ENCODE measurements around the gene TOGARAM1.

Gene TOGARAM1

GRCh38 chr14:45051896-45052295, 89.9 kb downstream of the TOGARAM1 start:
- no peaks in the 10 kb centered on the region for H4K20me1 ChIP-seq (ENCODE audit: insufficient read depth, low read length)
- no peak overlapping the region for H2AFZ ChIP-seq (ENCODE audit: low read length)
- H3K36me3 ChIP-seq (ENCODE audit: insufficient read depth, low read length) = peaks cover 21% of the 10 kb centered on the region
- no peak overlapping the region for H3K4me3 ChIP-seq (ENCODE audit: low read depth, low read length, poor library complexity, severe bottlenecking)
- no peak overlapping the region for H3K27ac ChIP-seq (ENCODE audit: low read depth, low read length, poor library complexity, severe bottlenecking)
- no peaks in the 10 kb centered on the region for H3K9me3 ChIP-seq (ENCODE audit: low read length)
- no peak overlapping the region for H3K4me2 ChIP-seq (ENCODE audit: low read length)
- peaks cover 3% of the 10 kb centered on the region for H3K4me1 ChIP-seq (ENCODE audit: insufficient read depth, low read length, severe bottlenecking)
- no peaks in the 10 kb centered on the region for H3K27me3 ChIP-seq (ENCODE audit: insufficient read depth, low read length)
- TF ChIP-seq CTCF (IDR thresholded peaks at IDR 0.05; ENCODE audit: low read length) (no peak), EZH2 (IDR thresholded peaks at IDR 0.05; ENCODE audit: borderline replicate concordance, low read length) (no peak)
- no peaks in the 10 kb centered on the region for H3K9me2 ChIP-seq (ENCODE audit: low read depth, low read length)
- H3F3A ChIP-seq (ENCODE audit: insufficient read depth, low read length) = no peaks in the 10 kb centered on the region
- no peak overlapping the region for H3K9ac ChIP-seq (ENCODE audit: low read length)
- no peaks in the 10 kb centered on the region for H3K79me2 ChIP-seq (ENCODE audit: insufficient read depth, low read length)

- Histone ChIP-seq H3F3A (ENCODE audit: insufficient read depth, low read length) (no peaks in the 10 kb centered on the region), H3K36me3 (ENCODE audit: insufficient read depth, low read length) (peaks cover 20% of the 10 kb centered on the region), H3K27me3 (ENCODE audit: insufficient read depth, low read length) (no peaks in the 10 kb centered on the region), H3K9me2 (ENCODE audit: low read depth, low read length) (no peaks in the 10 kb centered on the region), H3K27ac (ENCODE audit: low read depth, low read length, poor library complexity, severe bottlenecking) (no peak overlapping the region), H3K79me2 (ENCODE audit: insufficient read depth, low read length) (no peaks in the 10 kb centered on the region), H4K20me1 (ENCODE audit: insufficient read depth, low read length) (no peaks in the 10 kb centered on the region), H2AFZ (ENCODE audit: low read length) (no peak overlapping the region), H3K4me1 (ENCODE audit: insufficient read depth, low read length, severe bottlenecking) (no peaks in the 10 kb centered on the region), H3K9me3 (ENCODE audit: low read length) (no peaks in the 10 kb centered on the region), H3K4me3 (ENCODE audit: low read depth, low read length, poor library complexity, severe bottlenecking) (no peak overlapping the region), H3K9ac (ENCODE audit: low read length) (no peak overlapping the region), H3K4me2 (ENCODE audit: low read length) (no peak overlapping the region)
- TF ChIP-seq CTCF (IDR thresholded peaks at IDR 0.05; ENCODE audit: low read length) (no peak), EZH2 (IDR thresholded peaks at IDR 0.05; ENCODE audit: borderline replicate concordance, low read length) (no peak)
These were observed 95.4 kb downstream of the TOGARAM1 start for GRCh38 chr14:45057349-45057748.

DNA sequence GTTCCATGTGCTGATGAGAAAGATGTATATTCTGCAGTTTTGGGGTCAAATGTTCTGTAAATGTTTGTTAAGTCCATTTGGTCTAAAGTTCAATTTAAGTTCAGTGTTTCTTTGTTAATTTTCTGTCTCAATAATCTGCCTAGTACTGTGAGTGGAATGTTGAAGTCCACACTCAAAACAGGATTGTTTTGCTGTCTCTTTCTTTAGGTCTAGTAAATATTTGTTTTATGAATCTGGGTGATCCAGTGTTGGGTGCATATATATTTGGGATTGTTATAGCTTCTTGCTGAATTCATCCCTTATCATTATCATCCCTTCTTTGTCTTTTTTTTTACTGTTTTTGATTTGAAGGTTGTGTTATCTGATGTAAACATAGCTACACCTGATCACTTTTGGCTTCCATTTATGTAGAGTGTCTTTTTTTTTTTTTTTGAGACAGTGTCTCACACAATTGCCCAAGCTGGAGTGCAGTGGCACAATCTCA, 95.9 kb downstream of the TOGARAM1 start:
- no peak overlapping the region for H3K4me2 ChIP-seq (ENCODE audit: low read length)
- H3K9ac ChIP-seq (ENCODE audit: low read length) = no peak overlapping the region
- no peaks in the 10 kb centered on the region for H3K9me2 ChIP-seq (ENCODE audit: low read depth, low read length)
- H3K27me3 ChIP-seq (ENCODE audit: insufficient read depth, low read length) = no peaks in the 10 kb centered on the region
- no peak overlapping the region for H2AFZ ChIP-seq (ENCODE audit: low read length)
- H3F3A ChIP-seq (ENCODE audit: insufficient read depth, low read length) = no peaks in the 10 kb centered on the region
- no peak for TF ChIP-seq CTCF (IDR thresholded peaks at IDR 0.05; ENCODE audit: low read length)
- no peak for TF ChIP-seq EZH2 (IDR thresholded peaks at IDR 0.05; ENCODE audit: borderline replicate concordance, low read length)
- H3K27ac ChIP-seq (ENCODE audit: low read depth, low read length, poor library complexity, severe bottlenecking) = no peak overlapping the region
- H3K4me1 ChIP-seq (ENCODE audit: insufficient read depth, low read length, severe bottlenecking) = no peaks in the 10 kb centered on the region
- H3K36me3 ChIP-seq (ENCODE audit: insufficient read depth, low read length) = peaks cover 16% of the 10 kb centered on the region
- H3K79me2 ChIP-seq (ENCODE audit: insufficient read depth, low read length) = no peaks in the 10 kb centered on the region
- H3K4me3 ChIP-seq (ENCODE audit: low read depth, low read length, poor library complexity, severe bottlenecking) = no peak overlapping the region
- H3K9me3 ChIP-seq (ENCODE audit: low read length) = no peaks in the 10 kb centered on the region
- H4K20me1 ChIP-seq (ENCODE audit: insufficient read depth, low read length) = no peaks in the 10 kb centered on the region

Data from OCI-LY1 (cell line).